ENCODE measurements around the gene POMT1. TPM values are rescaled to one million over a fixed set of nuclear protein-coding genes. Genes with fewer than 3 reads are reported as not detected.

The POMT1 gene, protein sequence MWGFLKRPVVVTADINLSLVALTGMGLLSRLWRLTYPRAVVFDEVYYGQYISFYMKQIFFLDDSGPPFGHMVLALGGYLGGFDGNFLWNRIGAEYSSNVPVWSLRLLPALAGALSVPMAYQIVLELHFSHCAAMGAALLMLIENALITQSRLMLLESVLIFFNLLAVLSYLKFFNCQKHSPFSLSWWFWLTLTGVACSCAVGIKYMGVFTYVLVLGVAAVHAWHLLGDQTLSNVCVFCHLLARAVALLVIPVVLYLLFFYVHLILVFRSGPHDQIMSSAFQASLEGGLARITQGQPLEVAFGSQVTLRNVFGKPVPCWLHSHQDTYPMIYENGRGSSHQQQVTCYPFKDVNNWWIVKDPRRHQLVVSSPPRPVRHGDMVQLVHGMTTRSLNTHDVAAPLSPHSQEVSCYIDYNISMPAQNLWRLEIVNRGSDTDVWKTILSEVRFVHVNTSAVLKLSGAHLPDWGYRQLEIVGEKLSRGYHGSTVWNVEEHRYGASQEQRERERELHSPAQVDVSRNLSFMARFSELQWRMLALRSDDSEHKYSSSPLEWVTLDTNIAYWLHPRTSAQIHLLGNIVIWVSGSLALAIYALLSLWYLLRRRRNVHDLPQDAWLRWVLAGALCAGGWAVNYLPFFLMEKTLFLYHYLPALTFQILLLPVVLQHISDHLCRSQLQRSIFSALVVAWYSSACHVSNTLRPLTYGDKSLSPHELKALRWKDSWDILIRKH
- total RNA-seq, result 22.1 and 25.6 TPM in 2 replicates

DNA sequence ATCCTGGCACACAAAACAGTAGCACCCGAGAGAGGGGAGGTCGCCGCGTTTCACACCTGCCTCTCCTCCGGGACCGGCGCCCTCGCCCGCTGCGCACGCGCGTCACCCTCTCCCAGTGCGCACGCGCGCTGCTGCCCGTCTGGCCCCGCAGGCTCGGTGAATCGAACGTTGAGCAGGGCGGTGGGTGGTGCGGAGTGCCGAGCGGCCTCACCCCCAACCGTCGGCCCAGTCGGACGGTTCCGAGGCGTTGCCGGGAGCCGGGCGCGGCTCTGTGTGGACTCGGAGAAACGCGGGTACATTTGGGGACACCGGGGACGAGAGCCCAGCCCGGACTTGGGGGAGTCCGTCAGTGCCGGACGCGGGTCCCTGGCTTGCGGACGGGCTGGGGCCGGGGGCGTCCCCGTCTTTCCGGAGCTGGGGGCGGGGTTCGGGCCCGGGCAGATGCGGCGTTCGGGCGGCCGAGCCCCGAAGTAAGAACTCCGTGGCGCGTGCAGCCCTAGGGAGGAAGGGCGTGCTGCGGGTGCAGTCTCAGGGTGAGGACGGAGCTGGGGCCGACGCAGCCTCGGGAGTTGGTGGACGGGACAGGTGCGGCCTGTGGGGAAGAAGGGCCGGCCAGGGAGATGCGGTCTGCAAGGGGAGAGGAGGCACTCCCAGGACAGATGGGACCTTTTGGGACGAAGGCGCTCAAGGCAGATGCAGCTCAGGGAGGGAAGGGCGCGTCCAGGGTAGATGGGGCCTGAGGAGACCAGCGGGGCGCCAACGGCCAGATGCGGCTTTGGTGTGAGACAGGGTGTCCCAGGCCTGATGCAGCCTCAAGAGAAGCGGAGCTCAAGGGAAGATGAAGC, at the start of gene POMT1:
Gene POMT1, plus strand, starts transcription at position 138 of the 845 bp plus-strand sequence. CDS start 1,301 bp downstream, outside the sequence.

GRCh38 chr9:131530920-131531832, 28.5 kb downstream of the POMT1 start, which contains the start of gene UCK1:
Gene UCK1 (minus strand): TSS chr9:131531263. CDS start chr9:131531174, 89 bp downstream.

GRCh38 chr9:131545003-131545785, 42.5 kb downstream of the POMT1 start, which contains the start of gene PRRT1B:
Gene PRRT1B (plus strand): TSS chr9:131545523. CDS start chr9:131545616, 93 bp downstream.

Small RNAs within 50 kb of the gene (small RNA-seq; reads per million reads assigned to genes)
- gene SNORD62A (2.7 reads per million, percentile 60 among the genes with 10 or more reads in this experiment), gene SNORD62B (2.7 reads per million, percentile 60 among the genes with 10 or more reads in this experiment)

Other genes with a start within 250 kb of the POMT1 start
- 4.7 and 5.7 TPM in 2 replicates for gene FAM78A, start 226.4 kb upstream of the POMT1 start, total RNA-seq
- 0.65 and 2.7 TPM in 2 replicates for gene PLPP7, start 213.2 kb upstream of the POMT1 start, total RNA-seq
- 139 and 164 TPM in 2 replicates for gene PRRC2B, start 108.8 kb upstream of the POMT1 start, total RNA-seq
- gene UCK1, start 28.3 kb downstream of the POMT1 start, total RNA-seq, result 14.4 and 15.4 TPM in 2 replicates
- not detected in 2 replicates for gene PRRT1B, start 42.6 kb downstream of the POMT1 start, total RNA-seq
- 64.0 and 81.6 TPM in 2 replicates for gene RAPGEF1, start 237.2 kb downstream of the POMT1 start, total RNA-seq